ENCODE results near the gene NCDN. TPM values are rescaled to one million over a fixed set of nuclear protein-coding genes. Genes with fewer than 3 reads are reported as not detected.

NCDN gene
- total and polyA plus RNA-seq, 2 donors (not counting 3 experiments of a cell fraction or from before 2014, with no cell fraction given), result 17.3 to 22.0 TPM

- ChIA-PET POLR2A (interaction anchor here (0.9 to 2.3 kb wide), 2 partner anchors 105 to 159 kb away, joined by 3 to 15 read pairs; no protein-coding TSS in a partner anchor), CTCF (interaction anchor here (0.7 to 8.5 kb wide), 4 partner anchors 11 to 158 kb away, joined by 4 to 155 read pairs (median 6); partner anchors contain the start of gene TFAP2E)
- peak within 1 kb of the TSS; percentile 74 for H3K9ac ChIP-seq (replicated peaks; ENCODE audit: extremely low read depth, insufficient read depth, low read length)
- BruUV-seq (replicated peaks), result no TSS peak
- peak within 1 kb of the TSS; percentile 73 for H2AFZ ChIP-seq (ENCODE audit: low read depth, low read length)
- TF ChIP-seq GATA2 (IDR thresholded peaks at IDR 0.05; ENCODE audit: insufficient read depth, insufficient read length, low read depth, low read length), result no peak
- TF ChIP-seq MYC (IDR thresholded peaks at IDR 0.05; ENCODE audit: low read depth, low read length), result peak; percentile 13
- TF ChIP-seq MAX (IDR thresholded peaks at IDR 0.05; ENCODE audit: insufficient read depth, insufficient read length), result peak; percentile 10
- intact Hi-C loops (cut with micrococcal nuclease) (loop anchor here (1.0 to 10.0 kb wide), 4 partner anchors 51 to 365 kb away; partner anchors contain the start of gene SFPQ), dilution Hi-C loops (cut with MboI; ENCODE audit: extremely low pct_ligation_motif_present, low sequenced_read_pairs) (no loop called here)
- peaks cover 13% of the 10 kb centered on the region for H3K79me2 ChIP-seq (ENCODE audit: control insufficient read depth, insufficient read depth, low read length)
- peak within 1 kb of the TSS; percentile 65 for H3K27ac ChIP-seq (ENCODE audit: insufficient read depth, low read depth, low read length)
- peaks cover 6% of the 10 kb centered on the region for H3K4me1 ChIP-seq (ENCODE audit: control insufficient read depth, extremely low read depth, insufficient read depth, low read length)
- no peaks in the 10 kb centered on the region for H3K9me1 ChIP-seq (replicated peaks; ENCODE audit: control insufficient read depth, extremely low read depth, insufficient read depth, low read length)
- H3K9me3 ChIP-seq (replicated peaks; ENCODE audit: control insufficient read depth, insufficient read depth, low read length), result no peaks in the 10 kb centered on the region
- H3K27me3 ChIP-seq (ENCODE audit: control insufficient read depth in 2 of 2, insufficient read depth in 2 of 2, low read length in 2 of 2), result no peaks in the 10 kb centered on the region
- H3K36me3 ChIP-seq (ENCODE audit: control insufficient read depth in 2 of 2, extremely low read depth in 1 of 2, insufficient read depth in 2 of 2, low read length in 2 of 2), result no peaks in the 10 kb centered on the region
- peak within 1 kb of the TSS; percentile 93 for H3K4me2 ChIP-seq (ENCODE audit: insufficient read depth, low read length)
- H4K20me1 ChIP-seq (replicated peaks; ENCODE audit: control insufficient read depth, extremely low read depth, insufficient read depth, low read length), result no peaks in the 10 kb centered on the region
- no peak for FAIRE-seq
- peak within 1 kb of the TSS; percentile 46 to 59 (median 53) for H3K4me3 ChIP-seq (replicated peaks in 1 of 3; ENCODE audit: insufficient read depth in 1 of 3, low read depth in 1 of 3, low read length in 3 of 3)
- no peak for DNase-seq (ENCODE audit: low read depth, low spot score)
These were observed 435 bp upstream of the NCDN start, which contains the start of gene KIAA0319L for GRCh38 chr1:35557118-35557610. Gene KIAA0319L (minus strand): TSS chr1:35557403. CDS start chr1:35554491, 2,912 bp downstream.

- no peaks in the 10 kb centered on the region for H4K20me1 ChIP-seq (replicated peaks; ENCODE audit: control insufficient read depth, extremely low read depth, insufficient read depth, low read length)
- intact Hi-C loops (cut with micrococcal nuclease) (loop anchor here (5.0 to 10.0 kb wide), 2 partner anchors 274 to 366 kb away; partner anchors contain the start of gene SFPQ), dilution Hi-C loops (cut with MboI; ENCODE audit: extremely low pct_ligation_motif_present, low sequenced_read_pairs) (no loop called here)
- H3K9ac ChIP-seq (replicated peaks; ENCODE audit: extremely low read depth, insufficient read depth, low read length), result peak overlapping the region; percentile 74
- no peaks in the 10 kb centered on the region for H3K9me3 ChIP-seq (replicated peaks; ENCODE audit: control insufficient read depth, insufficient read depth, low read length)
- no peak for DNase-seq (ENCODE audit: low read depth, low spot score)
- H3K4me2 ChIP-seq (ENCODE audit: insufficient read depth, low read length), result peak overlapping the region; percentile 91
- TF ChIP-seq MAX (IDR thresholded peaks at IDR 0.05; ENCODE audit: insufficient read depth, insufficient read length) (no peak), MYC (IDR thresholded peaks at IDR 0.05; ENCODE audit: low read depth, low read length) (no peak), POLR2AphosphoS5 (IDR thresholded peaks at IDR 0.05; ENCODE audit: insufficient read depth, low read depth, low read length) (no peak), JUN (IDR thresholded peaks at IDR 0.05; ENCODE audit: borderline replicate concordance, insufficient read depth, insufficient read length, low read depth) (no peak), EZH2 (IDR thresholded peaks at IDR 0.05; ENCODE audit: borderline replicate concordance, low read depth, low read length, severe bottlenecking) (no peak), FOS (IDR thresholded peaks at IDR 0.05; ENCODE audit: borderline replicate concordance, insufficient read depth, low read length) (no peak), POLR2A (IDR thresholded peaks at IDR 0.05; ENCODE audit: low read depth, low read length) (no peak)
- FAIRE-seq, result peak; percentile 66
- no TSS peak for BruUV-seq (replicated peaks)
- peaks cover 0 to 2% of the 10 kb centered on the region in 2 experiments for H3K36me3 ChIP-seq (ENCODE audit: control insufficient read depth in 2 of 2, extremely low read depth in 1 of 2, insufficient read depth in 2 of 2, low read length in 2 of 2)
- H3K4me3 ChIP-seq (replicated peaks in 1 of 3; ENCODE audit: insufficient read depth in 1 of 3, low read depth in 1 of 3, low read length in 3 of 3), result peak overlapping the region; percentile 46 to 59 (median 53)
- POLR2A ChIA-PET, result interaction anchor here (0.7 kb wide), 1 partner anchor 380 kb away, joined by 3 read pairs; no protein-coding TSS in a partner anchor
- H3K79me2 ChIP-seq (ENCODE audit: control insufficient read depth, insufficient read depth, low read length), result peaks cover 13% of the 10 kb centered on the region
- H3K4me1 ChIP-seq (ENCODE audit: control insufficient read depth, extremely low read depth, insufficient read depth, low read length), result peaks cover 6% of the 10 kb centered on the region
- no peak overlapping the region for H2AFZ ChIP-seq (ENCODE audit: low read depth, low read length)
- no peaks in the 10 kb centered on the region for H3K9me1 ChIP-seq (replicated peaks; ENCODE audit: control insufficient read depth, extremely low read depth, insufficient read depth, low read length)
- H3K27me3 ChIP-seq (ENCODE audit: control insufficient read depth in 2 of 2, insufficient read depth in 2 of 2, low read length in 2 of 2), result no peaks in the 10 kb centered on the region
- CTCF ChIA-PET, result interaction anchor here (1.1 to 8.5 kb wide), 2 partner anchors 15 to 106 kb away, joined by 4 to 155 read pairs; partner anchors contain the start of gene TFAP2E
- no peak overlapping the region for H3K27ac ChIP-seq (ENCODE audit: insufficient read depth, low read depth, low read length)
These were observed 1.0 kb downstream of the NCDN start for GRCh38 chr1:35558374-35559316.
